H1 (cell line): Measurements from ENCODE around the gene LMBR1. TPM values are rescaled to one million over a fixed set of nuclear protein-coding genes. Genes with fewer than 3 reads are reported as not detected.

ENCODE experiments used
- CEBPB ChIP-seq: IDR thresholded peaks from 2 replicates; pipeline ENCODE4 v1.6.1; 2012; ENCODE audit warnings: low read depth, low read length
- CHD2 ChIP-seq: IDR thresholded peaks from 2 replicates; pipeline ENCODE4 v1.6.1; 2012; ENCODE audit warnings: low read length, improper control_type of control experiment
- JUN ChIP-seq: IDR thresholded peaks from 2 replicates; pipeline ENCODE4 v1.6.1; 2011; ENCODE audit warnings: low read depth, mild to moderate bottlenecking, improper control_type of control experiment, low read length
- POU5F1 ChIP-seq: IDR thresholded peaks from 2 replicates; pipeline ENCODE4 v1.6.1; 2011; ENCODE audit warnings: low read depth, mild to moderate bottlenecking, low read length, moderate library complexity
- SUZ12 ChIP-seq: fragments of 200-600 bp; sonication (generic); IDR thresholded peaks from 2 replicates; pipeline ENCODE4 v1.6.1; 2012; ENCODE audit warnings: mild to moderate bottlenecking, inconsistent platforms, low read length, moderate library complexity, mixed read lengths
- polyA plus RNA-seq, 7 experiments: library from polyadenylated mRNA; depleted of rRNA in 3 of 7; stranded (reverse) in 5 of 7; unstranded in 2 of 7; fragments of >200 nt in 5 of 7; fragments of 200-250 nt in 2 of 7; gene quantifications; 1 replicate in 5 of 7; 2 replicates in 1 of 7; 4 replicates in 1 of 7; pipeline versions ENCODE4 v1.2.1 to v1.2.3, GENCODE V29; 2011 to 2013; ENCODE audit warnings: missing spikeins in 2 of 7, mixed read lengths in 2 of 7
- total RNA-seq: library from RNA; stranded (reverse); fragmentation: NEBNext Ultra II Directional; extraction: Animal tissue kit (Norgen Biotek cat#: 25700); gene quantifications from 2 replicates; pipeline ENCODE4 v1.2.1, GENCODE V29; 2021

The LMBR1 gene
- total and polyA plus RNA-seq, 2 of the 8 experiments (the other 6 are each of a cell fraction or from before 2014, with no cell fraction given) = 15.1 to 70.4 TPM

DNA sequence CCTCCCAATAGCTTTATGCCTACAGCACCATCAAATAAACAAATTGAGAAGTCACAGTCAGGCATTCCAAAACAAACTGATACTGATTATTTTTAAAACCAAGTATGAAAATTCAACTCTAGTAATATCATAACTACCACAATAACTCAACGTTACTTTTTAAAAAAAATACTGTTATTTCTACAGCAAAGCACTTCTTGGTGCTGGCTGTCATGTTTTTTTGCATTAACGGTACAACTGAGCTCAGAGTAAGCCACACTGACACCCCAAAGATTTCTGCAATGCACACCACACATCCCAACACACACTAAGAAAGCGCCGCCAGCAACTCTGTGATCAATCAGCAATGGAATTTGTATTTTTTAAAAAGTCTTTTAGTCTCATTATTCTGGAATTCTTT is 138.8 kb downstream of the LMBR1 start (continued):
- no peak for TF ChIP-seq CHD2
- TF ChIP-seq SUZ12 = no peak
- no peak for TF ChIP-seq POU5F1
- TF ChIP-seq CEBPB = no peak
- no peak for TF ChIP-seq JUN
